Thymus (tissue), 11 donors: ENCODE results near the gene USO1. TPM values are rescaled to one million over a fixed set of nuclear protein-coding genes. Genes with fewer than 3 reads are reported as not detected.
"Not testable (repeated sequence)": the region's sequence is repeated elsewhere in the genome, so short reads cannot be mapped to it uniquely, and the experiment has no call there.

Experiments used
- DNase-seq, 9 donors: peaks; one replicate each; pipeline ENCODE4 v3.0.0-alpha.2; 2013; ENCODE audit warnings: low spot score in 9 of 9, low read depth in 6 of 9, missing footprints in 1 of 9
- H3K27ac ChIP-seq, 2 donors: one replicate each; pipeline ENCODE4 v1.5.1; 2013; ENCODE audit warnings: control low read depth in 1 of 2, low read depth in 1 of 2, low read length in 1 of 2, mild to moderate bottlenecking in 1 of 2, moderate library complexity in 1 of 2
- H3K27me3 ChIP-seq, 2 donors: one replicate each; pipeline ENCODE4 v1.5.1; 2013; ENCODE audit warnings: low read length in 1 of 2; ENCODE audit not compliant: control insufficient read depth in 2 of 2, insufficient read depth in 1 of 2
- H3K36me3 ChIP-seq, 2 donors: one replicate each; pipeline ENCODE4 v1.5.1; 2013; ENCODE audit warnings: low read length in 1 of 2, mild to moderate bottlenecking in 1 of 2, moderate library complexity in 1 of 2; ENCODE audit not compliant: control insufficient read depth in 2 of 2, insufficient read depth in 2 of 2
- H3K4me1 ChIP-seq, 2 donors: one replicate each; pipeline ENCODE4 v1.5.1; 2013; ENCODE audit warnings: low read length in 2 of 2; ENCODE audit not compliant: control insufficient read depth in 2 of 2, insufficient read depth in 2 of 2
- H3K4me3 ChIP-seq, 2 donors: one replicate each; pipeline ENCODE4 v1.5.1; 2013; ENCODE audit warnings: low read length in 2 of 2, control low read depth in 1 of 2, mild to moderate bottlenecking in 1 of 2
- H3K9me3 ChIP-seq, 2 donors: one replicate each; pipeline ENCODE4 v1.5.1; 2013; ENCODE audit warnings: low read length in 1 of 2, mild to moderate bottlenecking in 1 of 2; ENCODE audit not compliant: control insufficient read depth in 2 of 2, insufficient read depth in 1 of 2
- WGBS: extraction: QIAGEN DNeasy Blood & Tissue Kit; methylation state at CpG from one replicate; pipeline ENCODE4 v1.1.7; 2013; 5-methylcytosine and 5-hydroxymethylcytosine counted together
- polyA plus RNA-seq: library from polyadenylated mRNA; stranded (reverse); fragments of 200-250 nt; gene quantifications from one replicate; pipeline ENCODE4 v1.2.3, GENCODE V29; 2013
- total RNA-seq: library from RNA; stranded (reverse); fragments of 120-200 nt; gene quantifications from one replicate; pipeline ENCODE4 v1.2.4, GENCODE V29; 2013
- donor health status: healthy.

Gene USO1
- total and polyA plus RNA-seq, 2 donors, result 42.6 to 45.4 TPM

DNA sequence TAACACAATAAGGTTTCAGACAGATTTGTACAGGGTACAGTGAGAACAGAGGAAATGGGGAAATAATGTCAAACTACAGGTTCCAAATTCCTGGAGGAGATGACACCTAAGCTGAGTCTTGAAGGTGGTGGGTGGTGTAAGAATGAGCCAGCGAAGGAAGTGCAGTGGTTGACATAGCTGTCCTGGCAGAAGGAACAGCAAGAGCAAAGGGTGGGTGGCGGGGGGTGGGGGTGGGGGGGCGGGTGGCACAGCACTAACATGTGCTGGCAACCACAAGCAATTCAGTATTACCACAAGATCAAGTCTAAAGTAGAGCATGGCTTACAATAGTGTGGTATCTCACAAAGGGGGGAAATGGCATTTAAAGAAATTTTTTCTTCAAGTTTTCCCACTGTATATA lies 38.0 kb upstream of the USO1 start:
- WGBS, result 10% methylated on average over 3 of the region's 3 CpGs
- H3K4me1 ChIP-seq, result peaks cover 2 to 16% of the 10 kb centered on the region in 2 donors
- no peaks in the 10 kb centered on the region for H3K27me3 ChIP-seq
- peaks cover 0 to under 1% of the 10 kb centered on the region in 2 donors for H3K36me3 ChIP-seq
- no peak overlapping the region for H3K4me3 ChIP-seq
- peak overlapping the region; percentile 46 to 77 for H3K27ac ChIP-seq
- DNase-seq, result peak in 4 of 9 donors; percentile 30 to 68 (median 34)
- H3K9me3 ChIP-seq, result peaks cover 0 to 4% of the 10 kb centered on the region in 2 donors

- H3K27me3 ChIP-seq, H3K36me3 ChIP-seq, H3K4me3 ChIP-seq, H3K9me3 ChIP-seq, DNase-seq: not testable (repeated sequence)
- Histone ChIP-seq H3K4me1 (peaks cover 2 to 16% of the 10 kb centered on the region in 2 donors), H3K27ac (peak overlapping the region; percentile 46 to 53)
- 95% methylated on average over 1 of the region's 1 CpG for WGBS
These were observed 37.3 kb upstream of the USO1 start for GRCh38 chr4:75687125-75687524.

DNA sequence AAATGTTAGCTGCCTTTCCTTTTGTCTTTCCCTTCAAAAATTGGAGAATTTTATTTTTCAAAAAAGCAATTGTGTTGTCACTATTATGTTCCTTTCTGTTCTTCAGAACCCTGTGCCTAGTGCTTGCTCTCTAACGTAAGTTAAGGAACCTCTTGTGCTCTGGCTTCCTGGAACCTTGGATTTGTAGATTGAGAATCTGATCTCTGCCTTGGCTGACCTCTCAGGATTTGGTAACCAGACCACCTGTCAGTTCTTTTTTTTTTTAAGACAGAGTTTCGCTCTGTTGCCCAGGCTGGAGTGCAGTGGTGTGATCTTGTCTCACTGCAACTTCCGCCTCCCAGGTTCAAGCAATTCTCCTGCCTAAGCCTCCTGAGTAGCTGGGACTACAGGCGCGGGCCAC lies 32.3 kb upstream of the USO1 start:
- H3K4me1 ChIP-seq, result peaks cover 0 to 17% of the 10 kb centered on the region in 2 donors
- 98% methylated on average over 5 of the region's 5 CpGs for whole genome bisulfite sequencing

DNA sequence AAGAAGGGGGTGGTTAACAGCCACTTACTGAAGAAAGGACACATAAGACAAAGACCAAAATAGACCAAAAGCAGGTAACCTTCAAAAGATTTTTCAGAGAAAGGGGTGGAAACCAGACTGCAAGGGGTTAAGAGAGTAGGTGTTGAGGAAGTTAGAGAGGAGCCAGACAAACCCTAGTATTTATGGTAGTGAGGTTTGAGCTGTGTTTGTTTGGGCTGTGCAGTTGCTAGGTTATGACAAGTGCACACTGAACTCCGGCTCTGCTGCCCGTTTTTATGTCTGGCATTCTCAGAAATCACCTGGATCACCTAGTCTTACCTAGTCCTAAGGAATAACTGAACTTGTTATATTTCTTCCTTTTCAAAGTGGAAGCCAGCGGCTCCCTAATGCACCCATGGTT lies 28.3 kb upstream of the USO1 start:
- DNase-seq, result peak in 6 of 9 donors; percentile 43 to 80 (median 52)
- no peak overlapping the region for H3K4me3 ChIP-seq
- no peaks in the 10 kb centered on the region for H3K27me3 ChIP-seq
- H3K9me3 ChIP-seq, result no peaks in the 10 kb centered on the region
- peaks cover 0 to 2% of the 10 kb centered on the region in 2 donors for H3K36me3 ChIP-seq
- H3K4me1 ChIP-seq, result peaks cover 6 to 22% of the 10 kb centered on the region in 2 donors
- H3K27ac ChIP-seq, result peak overlapping the region; percentile 47 to 78
- WGBS, result 55% methylated on average over 3 of the region's 3 CpGs

More for the DNA sequence above, 32.3 kb upstream of the USO1 start:
- not testable (repeated sequence) for H3K9me3 ChIP-seq, H3K4me3 ChIP-seq, H3K27ac ChIP-seq, H3K36me3 ChIP-seq, DNase-seq, H3K27me3 ChIP-seq

DNA sequence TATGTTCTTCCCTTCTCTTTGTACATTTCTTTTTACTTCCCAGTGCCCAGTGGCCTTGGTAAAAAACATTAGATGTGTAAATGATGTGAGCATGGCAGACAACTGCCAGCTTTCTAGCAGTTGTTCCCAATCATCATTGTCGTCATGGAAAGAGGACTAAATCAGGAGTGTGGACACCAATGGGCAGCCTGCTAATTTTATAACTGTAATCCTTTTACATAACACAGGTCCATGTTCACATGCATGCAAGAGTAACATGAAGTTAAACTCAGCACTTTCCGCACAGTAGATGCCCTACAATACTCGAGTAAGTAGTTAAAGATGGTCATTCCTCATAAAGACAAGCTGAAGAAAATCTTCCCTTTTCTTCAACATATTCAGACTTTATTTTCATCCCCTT lies 27.8 kb upstream of the USO1 start:
- DNase-seq, result no peak
- Histone ChIP-seq H3K9me3 (no peaks in the 10 kb centered on the region), H3K4me3 (no peak overlapping the region), H3K36me3 (no peaks in the 10 kb centered on the region), H3K4me1 (peaks cover 6 to 22% of the 10 kb centered on the region in 2 donors), H3K27me3 (no peaks in the 10 kb centered on the region), H3K27ac (peak overlapping the region; percentile 15 to 78)
- WGBS, result 97% methylated on average over 3 of the region's 3 CpGs

DNA sequence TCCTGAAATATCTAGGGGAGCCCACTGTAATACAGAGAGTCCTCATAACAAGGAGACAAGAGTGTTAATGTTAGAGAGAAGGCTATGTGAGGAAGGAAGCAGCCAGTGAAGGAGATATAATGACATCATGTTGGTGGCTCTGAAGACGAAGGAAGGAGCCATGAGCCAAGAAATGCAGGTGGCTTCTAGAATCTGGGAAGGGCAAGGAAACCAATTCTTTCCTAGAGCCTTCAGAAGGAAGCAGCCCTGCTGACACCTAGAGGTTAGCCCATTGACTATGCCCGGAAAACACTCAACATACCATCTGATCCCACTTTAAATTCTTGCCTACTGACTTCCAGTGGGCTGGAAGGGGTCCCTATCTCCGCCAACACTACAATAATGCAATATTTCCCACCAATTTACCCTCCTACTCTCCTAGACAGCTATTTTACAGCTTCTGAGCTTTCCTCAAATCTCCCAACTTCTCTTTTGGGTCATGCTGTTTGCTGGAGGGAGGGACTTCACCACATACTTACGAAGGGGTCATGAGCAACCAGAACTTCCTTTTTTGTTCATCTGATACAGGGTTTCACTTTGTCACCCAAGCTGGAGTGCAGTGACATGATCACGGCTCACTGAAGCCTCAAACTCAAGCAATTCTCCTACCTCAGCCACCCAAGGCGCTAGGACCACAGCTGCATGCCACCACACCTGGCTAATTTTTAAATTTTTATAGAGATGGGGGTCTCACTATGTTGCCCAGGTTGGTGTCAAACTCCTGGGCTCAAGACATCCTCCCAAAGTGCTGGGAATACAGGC lies 26.0 kb upstream of the USO1 start:
- Histone ChIP-seq H3K27ac (peak overlapping the region; percentile 52 to 61), H3K27me3 (no peaks in the 10 kb centered on the region), H3K36me3 (no peaks in the 10 kb centered on the region), H3K4me1 (peaks cover 6 to 22% of the 10 kb centered on the region in 2 donors), H3K4me3 (no peak overlapping the region), H3K9me3 (no peaks in the 10 kb centered on the region)
- peak in 1 of 9 donors; percentile 39 for DNase-seq
- WGBS, result 60% methylated on average over 6 of the region's 6 CpGs

DNA sequence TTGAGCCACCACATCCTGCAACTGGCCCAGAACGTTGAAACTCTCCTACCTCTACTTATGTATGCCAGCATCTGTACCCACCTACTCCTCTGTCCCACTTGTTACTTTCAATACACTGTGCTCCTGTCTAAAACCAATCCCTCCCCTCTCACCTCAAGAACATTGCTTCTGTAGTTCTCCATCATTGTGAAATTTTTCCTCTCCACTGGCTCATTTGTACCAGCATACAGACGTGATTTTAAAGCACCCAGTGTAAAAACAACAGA lies 25.5 kb upstream of the USO1 start:
- H3K9me3 ChIP-seq, result no peaks in the 10 kb centered on the region
- H3K36me3 ChIP-seq, result no peaks in the 10 kb centered on the region
- H3K4me3 ChIP-seq, result no peak overlapping the region
- H3K27me3 ChIP-seq, result no peaks in the 10 kb centered on the region
- no peak for DNase-seq
- peak overlapping the region; percentile 4 to 61 for H3K27ac ChIP-seq
- 55% methylated on average over 2 of the region's 2 CpGs for WGBS
- peaks cover 6 to 22% of the 10 kb centered on the region in 2 donors for H3K4me1 ChIP-seq

DNA sequence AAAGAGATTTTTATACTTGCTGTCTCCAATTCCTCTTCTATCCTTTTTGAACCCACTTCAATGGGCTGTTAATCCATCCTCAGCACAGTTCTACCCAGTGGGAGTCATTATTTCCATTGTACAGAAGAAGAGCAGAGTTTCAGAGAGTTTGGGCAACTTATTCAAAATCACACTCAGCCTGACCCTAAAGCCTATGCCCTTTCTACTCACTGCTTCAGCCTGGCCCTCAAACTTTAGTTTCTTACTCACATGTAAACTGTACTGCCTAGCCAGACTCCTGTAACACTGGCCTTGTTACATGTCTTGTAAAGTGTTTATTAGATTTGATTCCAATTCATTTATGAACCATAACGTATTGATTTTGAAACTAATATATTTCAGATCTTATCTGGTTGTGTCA lies 25.1 kb upstream of the USO1 start:
- Histone ChIP-seq H3K9me3 (no peaks in the 10 kb centered on the region), H3K27ac (peak overlapping the region in 1 of 2 donors; percentile 31), H3K4me3 (no peak overlapping the region), H3K4me1 (peaks cover 6 to 22% of the 10 kb centered on the region in 2 donors), H3K27me3 (no peaks in the 10 kb centered on the region), H3K36me3 (no peaks in the 10 kb centered on the region)
- no peak for DNase-seq
- 0% methylated on average over 1 of the region's 1 CpG for WGBS

DNA sequence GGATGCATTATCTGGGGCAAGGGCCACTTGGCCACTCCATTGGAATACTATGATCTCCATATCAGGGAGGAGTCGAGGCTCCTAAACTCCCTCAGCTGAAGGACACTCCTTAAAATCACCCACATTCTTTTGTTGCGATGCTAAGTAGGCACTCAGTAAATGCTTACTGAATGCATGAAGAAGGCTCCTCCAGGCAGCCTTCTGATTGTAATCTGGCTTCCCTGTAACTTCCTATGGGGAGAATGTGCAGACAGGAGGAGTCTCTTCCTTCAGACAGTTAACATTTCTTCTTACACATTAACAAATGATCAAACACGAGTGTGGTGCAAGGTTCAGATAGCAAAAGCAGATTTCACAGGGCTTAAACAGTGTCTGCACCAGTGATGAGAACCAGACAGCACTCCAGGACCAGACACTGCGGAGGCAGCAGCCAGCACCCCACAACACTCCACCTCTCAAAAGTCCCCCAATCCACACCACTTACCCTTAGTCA lies 21.4 kb upstream of the USO1 start:
- Histone ChIP-seq H3K27me3 (no peaks in the 10 kb centered on the region), H3K9me3 (no peaks in the 10 kb centered on the region), H3K36me3 (no peaks in the 10 kb centered on the region), H3K27ac (no peak overlapping the region), H3K4me1 (peaks cover 6 to 8% of the 10 kb centered on the region in 2 donors), H3K4me3 (no peak overlapping the region)
- 91% methylated on average over 4 of the region's 4 CpGs for WGBS
- no peak for DNase-seq
